ENCODE results near the gene MFAP3L.

- TF ChIP-seq POLR2AphosphoS5 (IDR thresholded peaks at IDR 0.05; ENCODE audit: low read depth, low read length): no peak
- TF ChIP-seq POLR2A (IDR thresholded peaks at IDR 0.05; ENCODE audit: low read depth, low read length): no peak
- no peak for TF ChIP-seq SPI1 (IDR thresholded peaks at IDR 0.05; ENCODE audit: low read depth, low read length)
Observed at GRCh38 chr4:170059421-170059820, 33.2 kb upstream of the MFAP3L start.
